D721Med (cell line): ENCODE results near the gene A2M.

Experiments used
- DNase-seq: peaks from one replicate; pipeline ENCODE4 v3.0.0; 2011; ENCODE audit warnings: low spot score; ENCODE audit not compliant: insufficient read length
- FAIRE-seq: peaks from 2 replicates; lab custom pipeline; 2011; peaks lifted over from hg19 to GRCh38; lab: Jason Lieb, UNC
- TF ChIP-seq, protein P1 (sequence below): IDR thresholded peaks from 2 replicates; pipeline ENCODE4 v1.5.1; 2012; ENCODE audit warnings: mild to moderate bottlenecking, control low read depth; ENCODE audit not compliant: insufficient read depth; ENCODE audit errors: missing control alignments

Gene A2M

DNA sequence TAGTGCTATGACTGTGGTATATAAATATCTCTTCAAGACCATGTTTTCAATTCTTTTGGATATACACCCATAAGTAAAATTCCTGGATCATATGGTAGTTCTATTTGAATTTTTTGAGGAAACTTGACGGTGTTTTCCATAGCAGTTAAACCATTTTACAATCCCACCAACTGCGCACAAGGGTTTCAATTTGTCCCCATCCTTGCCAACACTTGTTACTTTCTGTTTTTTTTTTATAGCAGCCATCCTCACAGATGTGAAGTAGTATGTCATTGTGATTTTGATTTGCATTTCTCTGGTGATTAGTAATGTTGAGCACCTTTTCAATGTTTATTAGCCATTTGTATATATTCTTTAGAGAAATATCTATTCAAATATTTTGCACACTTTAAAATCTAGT, 14.5 kb upstream of the A2M start:
- FAIRE-seq (no peak), DNase-seq (no peak)
- TF ChIP-seq, protein P1, sequence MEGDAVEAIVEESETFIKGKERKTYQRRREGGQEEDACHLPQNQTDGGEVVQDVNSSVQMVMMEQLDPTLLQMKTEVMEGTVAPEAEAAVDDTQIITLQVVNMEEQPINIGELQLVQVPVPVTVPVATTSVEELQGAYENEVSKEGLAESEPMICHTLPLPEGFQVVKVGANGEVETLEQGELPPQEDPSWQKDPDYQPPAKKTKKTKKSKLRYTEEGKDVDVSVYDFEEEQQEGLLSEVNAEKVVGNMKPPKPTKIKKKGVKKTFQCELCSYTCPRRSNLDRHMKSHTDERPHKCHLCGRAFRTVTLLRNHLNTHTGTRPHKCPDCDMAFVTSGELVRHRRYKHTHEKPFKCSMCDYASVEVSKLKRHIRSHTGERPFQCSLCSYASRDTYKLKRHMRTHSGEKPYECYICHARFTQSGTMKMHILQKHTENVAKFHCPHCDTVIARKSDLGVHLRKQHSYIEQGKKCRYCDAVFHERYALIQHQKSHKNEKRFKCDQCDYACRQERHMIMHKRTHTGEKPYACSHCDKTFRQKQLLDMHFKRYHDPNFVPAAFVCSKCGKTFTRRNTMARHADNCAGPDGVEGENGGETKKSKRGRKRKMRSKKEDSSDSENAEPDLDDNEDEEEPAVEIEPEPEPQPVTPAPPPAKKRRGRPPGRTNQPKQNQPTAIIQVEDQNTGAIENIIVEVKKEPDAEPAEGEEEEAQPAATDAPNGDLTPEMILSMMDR, result no peak

DNA sequence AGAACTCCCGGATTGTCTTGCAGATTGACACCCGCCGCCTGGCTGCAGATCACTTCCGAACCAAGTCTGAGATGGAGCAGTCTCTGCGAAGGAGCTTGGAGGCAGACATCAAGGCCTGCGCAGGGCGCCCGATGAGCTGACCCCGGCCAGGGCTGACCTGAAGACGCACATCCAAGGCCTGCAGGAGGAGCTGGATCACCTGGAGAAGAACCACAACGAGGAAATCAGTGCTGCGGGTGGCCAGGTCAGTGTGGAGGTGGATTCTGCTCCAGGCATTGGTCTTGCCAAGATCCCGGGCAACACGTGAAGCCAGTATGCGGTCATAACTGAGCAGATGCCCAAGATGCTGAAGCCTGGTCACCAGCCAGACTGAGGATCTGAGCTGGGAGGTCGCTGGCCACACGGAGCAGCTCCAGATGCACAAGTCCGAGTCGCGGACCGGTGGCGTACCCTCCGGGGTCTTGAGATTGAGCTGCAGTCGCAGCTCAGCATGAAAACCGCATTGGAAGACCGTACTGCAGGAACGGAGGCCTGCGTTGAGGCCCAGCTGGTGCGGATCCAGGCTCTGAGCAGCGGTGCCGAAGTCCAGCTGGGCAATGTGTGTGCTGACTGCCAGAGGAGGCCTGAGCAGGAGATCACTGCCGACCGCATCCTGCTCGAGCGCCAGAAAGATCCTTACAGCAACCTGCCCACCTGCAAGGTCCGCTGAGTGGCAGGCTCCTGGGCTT, 12.4 kb upstream of the A2M start:
- TF ChIP-seq, protein P1, result no peak
- DNase-seq, result no peak
- FAIRE-seq, result no peak

DNA sequence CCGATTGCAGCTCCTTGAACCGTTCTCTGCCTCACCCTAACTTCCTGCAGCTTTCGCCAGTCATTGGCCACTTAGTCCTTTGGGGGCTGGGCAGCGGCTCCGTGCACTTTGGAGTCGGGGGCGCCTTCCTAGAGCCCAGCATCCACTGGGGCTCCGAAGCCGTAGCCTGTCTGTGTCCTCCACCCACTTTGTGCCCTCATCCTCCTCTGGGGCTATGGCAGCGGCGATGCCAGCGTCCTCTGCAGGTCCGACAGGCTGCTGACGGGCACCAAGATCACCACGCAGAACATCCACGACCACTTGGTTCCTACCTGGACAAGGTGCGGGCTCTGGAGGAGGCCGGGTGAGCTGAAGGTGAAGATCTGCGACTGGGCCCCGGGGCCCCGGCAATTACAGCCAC, 11.8 kb upstream of the A2M start:
- TF ChIP-seq, protein P1, result no peak
- FAIRE-seq (no peak), DNase-seq (no peak)

DNA sequence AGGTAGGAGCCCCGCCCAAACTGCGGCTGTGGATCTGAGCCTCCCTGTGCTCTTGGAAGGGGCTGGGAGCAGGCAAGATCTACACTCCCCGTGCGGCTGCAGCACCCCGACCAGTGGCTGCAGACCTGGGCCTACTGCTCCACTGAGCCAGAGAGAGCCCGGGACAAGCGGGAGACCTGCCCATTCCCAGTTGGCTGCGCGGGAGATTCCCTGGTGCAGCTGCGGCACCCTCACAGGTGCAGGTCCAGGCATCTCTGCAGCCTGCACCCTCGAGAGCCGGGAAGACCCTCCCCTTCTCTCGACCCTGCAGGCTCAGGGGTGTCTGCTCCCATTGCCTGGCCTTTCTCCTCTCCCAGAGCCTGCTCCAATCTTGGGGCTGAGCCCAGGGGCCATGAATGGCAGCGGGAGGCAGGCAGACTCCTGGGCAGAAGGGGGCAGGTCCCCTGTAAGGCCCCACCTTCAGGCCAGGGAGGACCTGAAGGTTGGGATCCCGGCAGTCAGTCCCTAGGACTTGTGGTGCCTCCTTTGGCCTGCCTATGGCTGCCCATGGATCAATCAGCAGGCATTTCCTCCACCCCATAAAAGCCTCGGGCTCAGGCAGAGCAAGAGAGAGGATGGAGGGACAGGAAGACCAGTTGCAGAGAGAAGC, 8.8 kb upstream of the A2M start:
- FAIRE-seq (no peak), DNase-seq (no peak)

DNA sequence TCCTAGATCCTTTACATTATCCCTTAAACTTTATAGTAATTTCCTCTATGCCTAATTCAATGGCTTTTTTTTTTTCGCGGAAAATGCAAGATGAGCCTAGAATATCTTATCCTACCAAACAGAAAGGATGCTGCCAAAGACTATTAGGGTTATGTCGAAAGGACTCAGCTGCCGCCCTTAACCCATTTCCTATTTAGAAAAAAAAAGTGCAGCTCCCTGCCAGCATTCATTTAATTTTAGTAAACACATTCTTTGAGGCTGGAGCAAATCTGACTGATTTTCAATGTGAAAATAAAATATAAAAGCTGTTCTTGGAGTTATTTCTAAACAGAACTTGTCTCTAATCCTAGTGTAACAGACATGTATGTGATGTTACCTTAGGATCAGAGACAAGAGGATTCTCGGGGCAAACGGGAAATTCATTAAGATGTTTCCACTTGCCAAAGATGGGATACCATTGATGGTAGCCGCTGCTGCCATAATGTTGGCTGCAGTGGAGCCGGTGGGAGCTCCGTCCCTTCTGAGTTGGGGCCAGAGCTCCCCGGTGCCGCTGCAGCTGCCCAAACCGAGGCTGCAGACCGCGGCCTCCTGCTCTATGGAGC, 8.2 kb upstream of the A2M start:
- FAIRE-seq (no peak), DNase-seq (no peak)
- TF ChIP-seq, protein P1, result no peak

More for the DNA sequence above, 8.8 kb upstream of the A2M start:
- TF ChIP-seq, protein P1, result no peak

DNA sequence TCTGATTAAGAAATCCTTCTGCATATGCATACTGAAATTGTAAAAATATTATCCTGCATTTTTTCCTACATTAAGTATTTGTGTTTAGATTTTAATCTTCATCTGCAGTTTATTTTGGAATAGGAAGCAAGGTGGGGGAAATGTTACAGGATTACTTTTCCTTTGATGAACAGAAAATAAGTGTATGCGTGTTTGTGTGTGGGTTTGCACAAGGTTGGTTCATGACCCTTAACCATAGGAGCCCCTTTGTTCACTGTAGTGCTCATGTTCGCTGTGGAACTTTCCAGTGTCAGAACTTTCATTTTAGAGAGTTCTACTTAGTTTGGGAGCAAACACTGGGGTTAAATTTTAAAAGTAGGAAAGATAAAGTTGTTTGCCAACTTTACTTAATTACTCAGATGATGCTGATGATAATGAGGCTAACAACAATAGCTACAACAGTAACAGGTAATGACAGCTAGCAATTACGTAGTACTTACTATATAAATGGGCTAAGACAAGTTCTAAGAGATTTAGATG, 6.4 kb upstream of the A2M start:
- TF ChIP-seq, protein P1, result no peak
- no peak for DNase-seq
- FAIRE-seq, result no peak
